NCI-H524 (cell line): ENCODE results near the gene FOXP1.
A peak's percentile ranks its signal among the peaks of the same experiment; 100 is the strongest.

Experiments used
- DNase-seq, 2 experiments: peaks; one replicate each; lab custom pipeline; 2025; lab: John Stamatoyannopoulos, UW

The FOXP1 gene

DNA sequence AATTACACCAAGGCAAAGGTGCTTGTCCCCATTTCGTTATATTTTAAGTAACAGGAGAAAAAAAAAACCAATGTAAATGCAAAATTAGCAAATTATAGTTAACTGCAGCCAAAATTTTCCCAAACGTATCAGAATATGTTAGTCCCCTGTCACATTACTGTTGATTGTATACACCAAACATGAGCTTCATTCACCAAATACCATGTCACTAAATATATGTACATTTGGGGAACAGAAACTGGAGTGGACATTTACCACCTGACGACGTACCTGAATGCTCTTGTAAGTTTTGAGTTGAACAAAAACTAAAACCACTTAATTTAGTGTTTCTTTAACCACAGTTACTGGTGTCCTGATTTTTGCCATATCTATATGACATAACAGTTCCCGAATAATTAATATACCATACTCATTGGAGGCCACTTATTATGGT is 3.3 kb upstream of the FOXP1 start:
- no peak for DNase-seq

DNA sequence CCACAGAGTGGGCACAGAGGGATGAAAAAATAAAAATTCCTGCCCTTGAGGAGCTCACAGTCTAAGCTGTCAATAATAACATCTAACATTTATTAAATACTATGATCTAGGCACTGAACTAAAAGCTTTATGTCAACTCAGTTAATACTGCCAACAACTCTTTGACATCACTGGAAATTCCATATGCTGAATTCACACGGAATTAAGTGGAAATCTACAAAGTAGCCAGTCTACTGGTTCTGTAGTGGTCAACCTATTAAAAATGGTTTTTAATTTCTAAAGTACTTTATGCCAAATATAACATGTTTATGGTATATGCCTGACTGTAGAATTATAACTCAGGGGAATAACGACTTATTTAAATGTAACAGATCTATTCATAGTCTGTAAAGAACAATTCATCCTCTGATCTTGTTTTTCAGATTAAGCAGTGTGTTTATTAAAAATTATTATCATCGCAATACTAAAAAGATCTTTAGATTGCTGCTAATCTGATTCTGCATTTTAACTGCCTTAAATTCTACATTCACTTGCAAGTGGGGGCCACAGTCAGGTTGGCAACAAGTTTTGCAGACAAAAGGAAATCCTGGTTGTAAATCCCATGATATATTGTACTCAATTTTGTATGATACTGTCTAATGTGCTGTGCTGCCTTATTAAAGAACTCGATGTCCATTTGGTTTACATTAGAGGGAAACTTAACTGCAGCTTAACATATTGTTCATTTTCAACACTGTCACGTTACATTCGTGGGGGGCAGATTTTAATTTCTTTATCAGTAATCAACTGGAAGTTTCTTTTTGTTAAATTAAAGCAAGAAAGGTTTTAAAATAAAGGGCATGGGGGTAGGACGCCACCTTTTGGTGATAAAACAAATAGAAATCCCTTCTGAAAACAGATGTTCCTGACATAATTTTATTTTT is 2.6 kb upstream of the FOXP1 start:
- DNase-seq, result peak in 1 of 2 experiments; percentile 61

DNA sequence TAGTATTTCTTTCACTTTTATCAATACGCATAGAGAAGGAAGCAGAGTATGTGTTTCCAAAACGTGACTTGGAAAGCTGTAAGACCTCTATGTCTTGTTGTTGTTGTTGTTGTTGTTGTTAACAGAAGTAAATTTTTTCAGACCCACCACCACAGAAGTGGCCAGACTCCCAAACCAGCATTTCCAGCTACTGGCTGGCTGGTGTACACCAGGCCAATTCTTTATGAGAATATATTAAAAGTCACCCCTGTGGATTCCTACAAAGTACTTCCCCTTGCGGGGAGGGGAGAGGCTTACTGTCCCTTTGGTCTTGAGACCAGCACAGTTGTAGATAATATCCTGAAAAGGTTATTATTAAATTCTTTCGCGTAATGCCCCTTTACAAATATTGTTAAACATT is 1.6 kb upstream of the FOXP1 start:
- DNase-seq, result peak in 1 of 2 experiments; percentile 39

DNA sequence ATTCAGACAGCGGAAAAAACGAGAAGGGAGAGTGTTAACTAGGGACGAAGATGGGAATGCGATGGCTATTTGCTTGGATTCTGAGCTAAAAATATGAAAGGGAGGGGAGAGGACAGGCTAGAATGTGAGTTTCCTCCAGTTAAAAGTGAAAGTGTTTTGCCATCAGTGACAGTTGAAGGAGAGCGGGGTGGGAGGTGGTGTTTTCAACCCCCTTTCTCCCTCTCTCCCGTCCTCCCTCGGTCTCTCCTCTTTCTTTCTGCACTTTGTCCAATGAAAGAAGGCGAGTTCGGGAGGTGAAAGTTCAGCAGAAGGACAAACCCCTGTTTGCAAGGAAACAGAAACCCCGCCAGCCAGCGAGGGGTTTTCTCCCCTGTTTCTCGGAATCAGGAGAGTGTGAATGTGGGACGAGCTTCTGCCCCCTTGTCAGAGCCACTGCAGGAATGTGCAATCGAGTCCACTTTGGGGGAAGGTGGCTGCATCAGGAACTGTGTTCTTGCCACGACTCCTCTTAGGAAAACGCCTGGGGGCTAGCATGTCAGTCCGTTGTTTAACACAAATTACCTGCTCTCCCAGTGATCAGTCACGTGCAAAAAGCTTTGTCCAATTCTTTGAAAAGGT is 975 bp upstream of the FOXP1 start:
- peak in 1 of 2 experiments; percentile 76 for DNase-seq

DNA sequence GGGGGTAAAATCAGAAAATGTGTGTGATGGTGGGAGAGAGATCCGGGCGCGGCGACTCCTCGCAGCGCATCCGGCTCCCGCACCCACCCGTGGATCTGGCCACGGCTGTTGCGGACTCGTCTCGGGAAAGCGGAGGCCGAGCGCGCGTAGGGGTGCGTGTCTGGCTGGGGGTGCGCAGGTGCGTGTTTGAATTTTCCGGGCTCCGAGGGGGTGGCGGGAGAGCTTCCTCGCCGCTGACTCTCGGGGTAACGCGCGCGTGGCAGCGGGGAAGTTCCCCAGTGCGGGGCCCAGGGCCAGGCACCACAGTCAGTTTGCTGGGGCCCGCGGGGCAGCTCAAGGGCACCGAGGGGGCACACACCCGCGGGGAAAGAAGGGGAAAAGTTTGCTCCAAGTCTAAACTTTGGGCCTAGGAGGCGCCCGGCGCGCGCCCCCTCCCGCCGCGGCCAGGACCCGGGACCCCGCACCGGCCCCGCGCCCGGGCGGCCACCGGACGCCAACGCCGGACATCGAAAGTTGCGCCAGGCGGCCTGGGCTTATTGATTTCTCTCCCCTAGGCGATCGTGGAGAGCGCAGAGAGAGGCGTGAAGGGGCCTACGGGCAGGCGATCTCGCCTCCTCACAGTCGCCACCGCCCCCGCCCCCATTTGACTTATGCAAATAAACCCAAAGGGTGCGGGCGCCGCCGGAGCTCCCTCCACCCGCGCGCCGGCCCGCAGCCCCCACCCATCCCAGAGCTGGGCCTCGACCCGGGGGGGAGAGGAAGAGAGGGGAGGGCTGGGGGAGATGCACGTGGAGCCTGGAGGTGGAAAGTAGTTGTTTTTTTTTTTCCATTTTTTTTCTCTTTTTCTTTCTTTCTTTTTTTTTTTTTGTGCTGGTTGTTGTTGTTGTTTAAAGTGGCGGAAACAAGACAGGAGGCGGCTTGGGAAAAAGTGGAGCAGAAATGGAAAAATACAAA is 639 bp downstream of the FOXP1 start:
- peak; percentile 65 to 80 for DNase-seq

DNA sequence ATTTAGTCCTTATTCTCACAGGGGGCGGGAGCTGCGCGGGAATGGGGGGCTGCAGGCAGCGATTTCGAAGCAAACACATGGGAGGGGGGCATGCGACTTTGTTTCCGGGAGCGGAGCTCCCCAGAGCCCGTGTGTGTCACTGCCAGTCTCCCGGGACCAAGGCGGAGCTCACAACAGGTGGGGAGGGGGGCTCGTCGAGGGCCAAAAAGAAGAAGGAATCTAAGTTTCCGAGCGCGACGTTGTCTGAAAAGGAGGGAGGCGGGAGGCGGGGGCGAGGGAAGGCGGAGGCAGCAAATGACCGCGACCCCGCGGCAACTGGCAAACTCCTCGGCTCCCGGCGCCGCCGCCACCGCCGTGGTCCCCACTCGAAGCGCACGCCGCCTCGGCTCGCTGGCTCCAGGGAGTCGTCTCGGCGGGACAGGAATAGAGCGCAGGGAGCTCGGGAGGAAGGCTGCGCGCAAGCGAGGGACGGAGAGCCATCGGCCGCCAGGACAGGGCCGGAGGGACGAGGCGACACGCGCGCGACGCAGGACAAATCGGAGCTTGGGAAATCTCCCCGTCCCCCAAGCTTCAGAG is 1.4 kb downstream of the FOXP1 start:
- DNase-seq, result peak; percentile 83 to 86

DNA sequence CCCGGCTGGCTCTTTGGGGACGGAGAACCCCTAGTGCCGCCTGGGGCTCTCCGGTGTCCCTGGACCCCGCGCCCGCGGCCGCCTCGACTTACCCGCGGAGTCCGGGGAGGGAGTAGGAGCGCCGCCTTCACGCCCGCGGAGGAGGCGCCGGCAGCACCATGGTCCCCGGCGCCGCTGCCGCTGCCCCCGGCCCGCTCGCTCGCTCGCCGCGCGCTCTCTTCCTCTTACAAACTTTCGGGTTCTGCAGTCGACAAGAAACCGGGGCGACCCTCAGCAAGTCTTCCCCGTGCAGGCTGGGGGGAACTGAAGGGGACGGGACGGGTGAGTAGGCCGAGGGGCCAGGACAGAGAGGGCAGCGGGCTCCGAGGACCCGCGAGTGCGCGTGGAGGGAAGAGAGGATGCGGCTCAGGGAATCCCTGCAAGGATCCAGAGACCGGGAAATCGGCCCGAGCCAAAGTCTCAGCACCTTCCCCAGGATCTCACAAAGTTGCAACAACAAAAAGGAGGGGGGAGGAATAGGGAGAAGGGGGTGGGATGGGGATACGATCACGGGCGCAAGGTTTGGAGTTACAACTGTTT is 2.0 kb downstream of the FOXP1 start:
- DNase-seq, result no peak

DNA sequence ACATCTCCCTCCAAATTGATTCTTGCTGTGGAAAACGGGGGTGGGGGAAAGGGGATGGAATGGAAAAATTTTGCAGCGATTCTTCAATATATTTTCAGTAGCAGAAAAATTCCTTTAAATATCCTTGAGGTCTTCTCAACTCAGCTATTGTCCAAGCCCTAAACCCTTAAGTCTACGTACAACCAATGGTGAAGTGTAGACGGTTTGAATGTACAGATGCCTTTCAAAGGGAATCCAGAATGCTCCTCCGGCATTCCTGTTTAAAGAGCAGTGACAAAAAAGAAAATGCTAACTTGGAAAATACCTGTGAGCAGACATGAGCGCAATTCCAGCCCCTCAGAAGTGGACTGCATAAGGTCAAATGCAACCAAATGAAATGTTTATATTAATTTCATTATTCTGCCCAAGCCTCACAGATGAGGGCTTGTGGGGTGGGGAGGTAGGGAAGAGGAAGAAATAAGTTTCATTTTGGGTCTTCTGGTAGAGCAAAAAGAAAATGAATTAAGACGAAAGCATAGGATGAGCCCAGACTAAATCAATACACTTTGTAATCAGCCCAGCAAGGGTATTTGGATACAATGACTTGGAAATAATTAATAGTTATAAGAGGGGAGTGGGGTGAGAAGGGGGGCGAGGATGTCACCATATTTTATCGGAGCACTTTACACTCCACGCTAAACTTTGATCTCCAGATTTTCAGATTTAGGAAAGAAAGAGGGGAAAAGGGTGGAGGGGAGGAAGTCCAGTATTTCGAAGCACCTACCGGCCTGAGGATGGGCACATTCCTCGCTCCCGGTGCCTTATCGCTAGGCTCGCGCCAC is 2.7 kb downstream of the FOXP1 start:
- DNase-seq, result peak in 1 of 2 experiments; percentile 51

DNA sequence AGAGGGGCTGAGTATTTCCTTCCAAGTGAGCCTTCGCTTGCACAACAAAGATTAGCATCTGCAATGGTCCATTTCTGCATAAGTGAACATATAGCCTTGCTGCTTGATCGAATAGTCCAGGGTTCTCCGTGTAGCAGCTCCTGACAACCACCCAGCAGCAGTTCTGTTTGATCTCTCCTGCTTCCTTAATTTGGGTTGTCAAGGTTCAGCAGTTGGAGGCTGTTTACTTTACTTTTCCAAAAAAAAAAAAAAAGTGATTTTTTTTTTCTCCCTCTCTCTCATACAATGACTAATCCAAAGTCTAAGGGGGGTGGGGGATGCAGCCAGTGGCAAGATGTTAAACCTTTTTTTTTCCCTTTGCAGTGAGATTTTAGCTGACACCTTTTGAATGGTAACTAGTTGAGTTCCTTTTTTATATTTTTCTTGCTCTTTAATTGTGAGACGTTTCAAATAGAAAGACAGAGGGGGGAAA is 3.6 kb downstream of the FOXP1 start:
- DNase-seq, result peak; percentile 44 to 68

DNA sequence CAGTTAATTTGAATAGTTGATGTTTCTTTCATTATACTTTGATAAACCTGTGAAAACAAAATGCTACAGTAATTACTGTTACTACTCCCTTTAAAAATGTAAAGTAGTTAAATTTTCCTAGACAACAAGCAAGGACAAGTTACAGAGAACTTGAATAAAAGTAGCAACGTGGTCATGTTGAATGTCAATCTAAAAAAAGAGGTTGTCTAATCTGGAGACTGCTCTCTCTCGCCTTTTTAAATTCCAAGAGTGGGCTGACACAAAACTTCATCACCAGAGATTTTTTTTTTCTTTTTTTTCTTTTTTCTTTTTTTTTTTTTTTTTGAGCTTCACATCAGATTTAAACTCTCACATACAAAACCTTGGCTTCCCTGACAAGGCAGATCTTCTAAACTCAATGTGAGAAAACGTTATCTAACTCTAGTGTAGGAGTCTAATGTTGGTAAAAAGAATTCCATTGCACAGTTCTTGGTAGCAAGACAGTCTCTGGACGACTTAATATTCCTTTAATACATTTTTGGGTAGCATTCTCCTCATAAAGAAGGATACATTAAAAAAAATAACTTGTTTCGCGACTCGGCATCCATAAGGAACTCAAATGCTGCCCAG is 4.1 kb downstream of the FOXP1 start:
- no peak for DNase-seq

DNA sequence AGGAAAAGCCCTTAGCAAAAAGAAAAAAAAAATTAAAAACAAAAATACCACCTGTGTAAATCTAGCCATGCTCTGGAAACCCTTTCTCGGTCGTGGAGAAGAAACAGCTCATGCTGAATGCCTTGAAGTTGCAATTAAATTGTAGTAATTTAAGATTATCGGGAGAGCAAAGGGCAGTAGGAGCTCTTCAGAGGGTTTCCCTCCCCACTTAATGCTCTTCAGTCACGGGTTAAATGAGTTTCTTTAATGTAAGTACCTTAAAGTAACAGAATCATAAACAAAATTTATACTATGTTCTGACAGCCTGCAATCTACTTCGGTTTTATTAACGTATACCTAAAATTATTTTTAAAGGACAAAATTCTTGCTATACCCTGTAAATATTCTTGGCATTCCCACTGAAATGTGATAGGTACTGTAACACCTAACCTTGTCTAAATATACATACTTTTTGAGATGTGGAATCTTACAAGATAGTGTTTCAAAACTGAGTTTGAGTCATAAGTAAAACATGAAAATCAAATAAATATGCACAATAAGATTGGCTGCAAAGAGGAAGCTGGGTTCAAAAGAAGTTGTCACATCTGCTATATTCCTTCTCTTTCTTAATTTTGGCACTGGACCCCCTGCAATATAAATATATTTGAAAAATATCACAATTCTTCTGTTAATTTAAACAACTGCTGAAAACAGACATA is 5.3 kb downstream of the FOXP1 start:
- DNase-seq, result peak in 1 of 2 experiments; percentile 47

DNA sequence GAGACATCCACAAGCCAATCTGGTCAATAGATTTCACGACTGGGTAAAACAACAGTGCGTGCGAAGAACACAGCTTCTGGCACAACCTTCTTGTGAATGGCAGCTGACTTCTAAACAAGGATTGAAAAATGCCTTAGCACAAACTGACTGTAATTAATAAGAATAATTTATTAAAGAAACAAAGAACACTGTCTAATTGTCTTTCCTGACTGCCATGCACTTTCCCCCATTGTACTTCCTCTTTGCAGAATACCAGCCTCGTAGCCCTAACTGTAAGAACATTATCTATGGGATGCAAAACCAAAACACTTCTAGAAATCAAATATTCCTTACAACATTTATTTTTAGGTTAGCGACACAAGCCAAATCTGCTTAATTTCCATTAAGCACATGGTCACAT is 6.5 kb downstream of the FOXP1 start:
- DNase-seq, result no peak

DNA sequence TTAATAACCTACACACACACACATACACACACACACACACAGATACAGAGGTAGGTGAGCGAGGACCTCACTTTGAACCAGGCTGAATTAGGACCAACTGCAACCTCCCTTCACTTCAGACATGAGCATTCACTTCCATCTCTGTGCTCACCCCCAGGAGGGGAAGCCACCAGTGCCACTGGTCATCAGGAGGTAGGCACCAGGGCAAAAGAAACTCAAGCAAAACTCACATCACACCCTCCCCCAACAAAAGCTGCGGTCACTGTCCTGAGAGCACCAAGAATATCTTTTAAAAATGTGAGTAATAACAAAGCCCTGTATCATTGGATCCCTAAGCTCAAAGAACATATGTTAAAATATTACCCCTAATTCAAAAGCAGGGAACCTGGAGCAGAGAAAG is 8.1 kb downstream of the FOXP1 start:
- no peak for DNase-seq

DNA sequence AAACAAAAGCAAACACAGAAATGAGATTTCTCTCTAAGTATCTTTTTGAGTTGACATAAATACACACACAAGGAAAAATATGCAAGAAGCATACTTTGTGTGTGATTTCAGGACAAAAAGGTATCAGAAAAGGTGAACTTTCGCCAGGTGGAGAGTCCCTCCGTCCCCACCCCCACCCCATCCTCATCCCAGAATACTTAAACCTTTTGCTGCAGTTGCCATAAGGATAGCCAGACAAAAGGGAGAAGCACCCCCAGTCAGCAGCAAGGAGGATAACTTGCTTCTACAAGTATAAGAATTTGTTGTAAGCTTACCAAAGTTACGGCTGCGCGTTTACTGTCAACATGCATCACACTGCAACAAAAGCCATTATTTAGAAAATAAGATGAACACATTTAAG is 10.3 kb downstream of the FOXP1 start:
- peak in 1 of 2 experiments; percentile 33 for DNase-seq

DNA sequence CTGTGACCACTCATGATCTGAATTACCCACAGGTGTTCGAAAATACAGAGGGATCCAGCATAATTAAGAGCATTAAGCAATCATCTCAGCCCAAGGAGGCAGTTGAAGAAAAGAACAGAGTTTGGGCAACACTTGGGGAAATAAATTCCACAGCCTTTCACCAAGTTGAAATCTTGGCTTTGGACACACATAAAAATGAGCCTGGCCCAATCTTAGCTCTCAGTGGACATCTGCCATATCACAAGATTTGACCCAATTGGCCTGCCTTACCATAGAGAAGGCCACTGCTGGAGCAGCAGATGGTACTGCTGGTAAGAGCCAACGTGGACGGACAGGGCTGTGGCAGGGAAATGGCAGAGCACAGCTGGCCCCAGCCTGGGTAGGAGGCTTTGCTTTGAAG is 13.0 kb downstream of the FOXP1 start:
- peak; percentile 62 to 82 for DNase-seq

DNA sequence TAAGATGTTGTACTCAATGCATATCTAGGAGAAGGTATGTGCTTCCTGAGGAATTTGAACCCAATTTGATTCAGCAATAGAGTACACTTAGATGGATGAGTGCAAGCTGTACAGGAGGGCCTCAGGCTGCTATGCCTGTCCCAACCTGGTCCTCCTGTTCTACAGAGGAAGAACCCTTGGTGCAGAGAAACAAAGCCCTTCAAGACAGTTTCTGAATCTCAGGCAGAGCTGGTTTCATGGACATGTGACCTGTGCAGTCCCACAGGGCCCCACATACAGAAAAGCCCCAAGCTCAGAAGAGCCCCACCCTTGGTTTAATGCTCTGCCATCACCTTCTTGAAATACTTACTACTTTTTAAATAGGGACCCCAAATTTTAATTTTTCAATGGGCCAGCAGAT is 15.3 kb downstream of the FOXP1 start:
- DNase-seq, result peak in 1 of 2 experiments; percentile 14

DNA sequence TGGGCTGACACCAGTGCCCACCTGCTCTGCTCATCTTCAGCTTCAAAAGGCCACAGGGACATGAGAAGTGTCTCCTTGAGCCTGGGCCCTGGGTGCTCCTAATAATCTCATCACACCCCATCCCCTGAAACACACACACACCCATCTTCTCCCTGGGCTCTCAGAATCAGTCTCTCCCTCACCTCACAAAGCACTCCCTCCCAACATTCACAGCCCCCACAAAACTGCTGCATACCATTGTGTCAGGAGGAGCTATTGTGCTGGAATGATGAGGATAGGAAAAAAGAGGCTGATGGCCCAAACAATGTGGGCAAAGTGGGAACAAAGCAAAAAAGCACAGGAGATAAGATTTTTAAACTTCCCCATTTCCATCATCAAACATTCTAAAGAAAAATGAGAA is 16.8 kb downstream of the FOXP1 start:
- DNase-seq, result no peak

DNA sequence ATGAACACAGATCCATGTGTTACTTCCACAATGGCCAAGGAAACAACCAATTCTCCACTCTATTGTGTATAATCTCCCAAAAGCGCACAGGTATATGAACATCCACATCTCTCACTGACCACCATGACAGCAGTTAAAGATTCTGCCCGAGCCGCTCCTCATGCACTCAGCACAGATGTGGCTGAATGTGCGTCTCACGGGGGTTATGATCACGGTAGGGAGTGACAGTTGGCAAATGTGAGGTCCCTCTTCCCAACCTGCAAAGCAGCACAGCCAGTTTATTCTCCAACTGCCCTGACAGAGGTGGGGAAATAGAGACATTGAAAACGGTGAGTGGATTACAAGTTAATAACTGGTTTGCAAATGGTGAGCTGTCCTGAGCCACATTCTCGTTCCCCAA is 17.6 kb downstream of the FOXP1 start:
- DNase-seq, result peak; percentile 86 to 94

DNA sequence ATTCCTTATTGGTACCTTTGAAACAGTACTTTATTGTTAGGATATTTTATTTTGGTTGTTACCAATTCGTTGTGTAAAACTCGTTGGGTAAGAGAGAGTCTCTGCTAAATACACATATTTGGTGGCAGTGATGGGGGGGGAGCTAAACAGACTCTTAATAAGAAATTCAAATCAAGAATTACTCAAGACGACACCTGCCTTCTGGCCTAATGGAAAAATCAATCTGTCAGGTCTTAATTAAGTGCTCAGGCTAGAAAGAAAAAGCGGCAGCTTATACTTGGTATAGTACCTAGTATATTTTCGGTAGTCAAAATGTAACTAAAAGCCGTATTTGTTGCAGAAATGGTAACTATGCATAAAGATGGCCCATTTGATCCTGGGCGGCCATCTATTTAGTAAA is 18.2 kb downstream of the FOXP1 start:
- peak; percentile 48 to 91 for DNase-seq
